ENCODE measurements around the gene MMP28. TPM values are rescaled to one million over a fixed set of nuclear protein-coding genes. Genes with fewer than 3 reads are reported as not detected.

MMP28 gene
- total RNA-seq, 1 donor from 2014 or later, result 8.6 TPM

DNA sequence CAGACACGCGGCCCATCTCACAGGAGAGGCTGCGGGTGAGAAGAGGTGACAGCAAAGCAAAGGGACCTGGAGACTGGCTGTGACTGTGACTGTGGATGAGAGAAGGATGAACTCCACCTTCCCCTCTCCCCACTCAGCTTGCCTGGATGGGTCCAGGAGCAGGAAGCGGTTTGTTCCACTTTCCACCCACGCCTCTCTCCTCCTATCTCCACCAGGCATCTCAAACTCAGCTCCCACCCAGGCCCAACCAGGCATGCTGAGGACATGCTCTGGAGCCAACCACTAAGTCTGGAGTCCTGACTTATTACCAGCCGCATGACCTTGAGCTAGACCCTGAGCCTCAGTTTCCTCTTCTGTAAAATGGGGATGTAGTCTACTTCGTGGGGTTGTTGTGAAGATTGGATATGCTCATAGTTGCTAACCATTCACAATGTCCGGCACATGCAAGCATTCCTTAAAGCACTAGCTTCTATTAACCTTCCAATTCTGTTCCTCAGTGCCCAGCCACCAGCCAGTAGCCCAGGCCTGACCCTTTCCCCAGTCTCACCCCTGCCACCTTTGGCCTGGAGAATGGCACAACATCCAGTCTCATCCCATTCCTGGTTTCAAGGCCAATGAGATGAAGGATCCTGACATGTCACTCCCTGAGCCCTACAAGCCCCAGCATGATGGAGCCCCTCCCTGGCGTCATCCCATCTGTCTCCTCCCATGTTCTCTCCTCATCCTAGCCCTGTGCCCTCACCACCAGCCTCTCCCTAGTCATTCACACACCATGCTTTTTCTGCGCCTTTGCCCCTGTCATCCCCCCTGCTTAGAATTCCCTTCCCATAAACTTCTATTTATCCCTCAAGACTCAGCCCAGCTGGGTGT, 44.7 kb downstream of the MMP28 start:
- Mint-ChIP-seq H3K9me3 (ENCODE audit: low read depth) (no peaks in the 10 kb centered on the region), H3K36me3 (ENCODE audit: low read depth) (no peaks in the 10 kb centered on the region), H3K4me1 (ENCODE audit: low read depth) (peaks cover 21% of the 10 kb centered on the region), H3K27ac (ENCODE audit: unreplicated experiment) (no peak overlapping the region), H3K27me3 (ENCODE audit: low read depth) (peaks cover 19% of the 10 kb centered on the region), H3K4me3 (ENCODE audit: unreplicated experiment) (peak overlapping the region; percentile 63)
- no peak for DNase-seq (ENCODE audit: low spot score)
- TF ChIP-seq, protein P1, sequence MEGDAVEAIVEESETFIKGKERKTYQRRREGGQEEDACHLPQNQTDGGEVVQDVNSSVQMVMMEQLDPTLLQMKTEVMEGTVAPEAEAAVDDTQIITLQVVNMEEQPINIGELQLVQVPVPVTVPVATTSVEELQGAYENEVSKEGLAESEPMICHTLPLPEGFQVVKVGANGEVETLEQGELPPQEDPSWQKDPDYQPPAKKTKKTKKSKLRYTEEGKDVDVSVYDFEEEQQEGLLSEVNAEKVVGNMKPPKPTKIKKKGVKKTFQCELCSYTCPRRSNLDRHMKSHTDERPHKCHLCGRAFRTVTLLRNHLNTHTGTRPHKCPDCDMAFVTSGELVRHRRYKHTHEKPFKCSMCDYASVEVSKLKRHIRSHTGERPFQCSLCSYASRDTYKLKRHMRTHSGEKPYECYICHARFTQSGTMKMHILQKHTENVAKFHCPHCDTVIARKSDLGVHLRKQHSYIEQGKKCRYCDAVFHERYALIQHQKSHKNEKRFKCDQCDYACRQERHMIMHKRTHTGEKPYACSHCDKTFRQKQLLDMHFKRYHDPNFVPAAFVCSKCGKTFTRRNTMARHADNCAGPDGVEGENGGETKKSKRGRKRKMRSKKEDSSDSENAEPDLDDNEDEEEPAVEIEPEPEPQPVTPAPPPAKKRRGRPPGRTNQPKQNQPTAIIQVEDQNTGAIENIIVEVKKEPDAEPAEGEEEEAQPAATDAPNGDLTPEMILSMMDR (IDR thresholded peaks at IDR 0.05), result no peak

DNA sequence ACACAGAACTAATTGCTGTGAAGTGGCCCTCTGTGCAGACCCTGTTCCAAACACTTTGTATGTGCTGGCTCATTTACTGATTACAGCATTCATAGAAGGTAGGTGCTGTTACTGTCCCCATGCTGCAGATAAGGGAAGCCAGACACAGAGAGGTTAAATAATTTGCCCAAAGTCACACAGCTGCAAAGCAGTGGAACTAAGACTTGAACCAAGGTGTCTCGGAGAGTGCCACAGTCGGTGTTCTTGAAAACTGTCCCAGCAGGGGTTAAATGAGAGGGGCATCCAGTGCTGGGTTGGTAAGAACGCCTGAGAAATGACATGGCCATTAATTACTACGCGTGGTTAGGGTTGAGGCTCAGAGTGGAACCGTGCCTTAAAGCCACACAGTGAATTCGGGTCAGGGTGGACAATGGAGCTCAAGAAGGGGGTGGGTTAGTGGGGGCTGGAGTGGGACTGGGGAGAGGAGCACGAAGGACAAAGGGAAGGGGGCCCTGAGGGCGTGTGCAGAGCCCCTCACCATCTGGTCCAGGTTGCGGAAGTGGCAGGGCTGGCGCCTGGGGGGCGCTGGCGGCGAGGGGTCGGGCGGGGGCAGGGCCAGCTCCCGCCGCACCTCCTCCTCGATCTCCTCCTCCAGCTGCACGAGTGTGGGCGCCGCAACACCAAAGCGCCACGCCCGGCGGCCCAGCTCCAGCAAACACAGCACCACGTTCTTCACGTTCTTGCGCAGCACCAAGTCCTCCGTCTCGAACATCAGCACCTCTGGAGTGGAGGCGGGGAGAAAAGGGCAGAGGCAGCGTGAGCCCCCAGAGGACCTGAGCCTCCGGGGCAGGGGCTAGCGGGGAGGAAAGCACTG, 45.7 kb downstream of the MMP28 start:
- Mint-ChIP-seq H3K4me3 (ENCODE audit: unreplicated experiment) (peak overlapping the region; percentile 63), H3K4me1 (ENCODE audit: low read depth) (peaks cover 21% of the 10 kb centered on the region), H3K27me3 (ENCODE audit: low read depth) (peaks cover 19% of the 10 kb centered on the region), H3K36me3 (ENCODE audit: low read depth) (no peaks in the 10 kb centered on the region), H3K27ac (ENCODE audit: unreplicated experiment) (no peak overlapping the region), H3K9me3 (ENCODE audit: low read depth) (no peaks in the 10 kb centered on the region)
- no peak for DNase-seq (ENCODE audit: low spot score)
- TF ChIP-seq, protein P1 (IDR thresholded peaks at IDR 0.05), result peak; percentile 15

DNA sequence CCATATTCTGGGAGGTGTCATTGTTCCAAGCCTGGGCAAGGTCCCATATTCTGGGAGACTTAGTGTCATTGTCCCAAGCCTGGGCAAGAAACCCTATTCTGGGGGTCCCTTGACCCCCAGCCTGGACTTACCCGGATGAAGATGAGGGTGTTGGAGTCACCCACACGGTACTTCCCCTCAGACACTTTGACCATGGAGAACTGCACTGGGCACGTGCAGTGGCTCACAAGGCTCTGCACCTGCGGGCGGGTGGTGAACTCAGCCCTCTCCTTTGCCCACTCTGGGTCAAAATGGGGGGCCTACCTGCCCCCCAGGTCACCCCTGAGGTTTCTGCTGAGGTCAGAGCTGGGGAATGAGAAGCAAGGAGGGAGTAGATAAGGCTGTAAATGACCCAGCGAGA, 46.5 kb downstream of the MMP28 start:
- TF ChIP-seq, protein P1 (IDR thresholded peaks at IDR 0.05), result no peak
- Mint-ChIP-seq H3K27me3 (ENCODE audit: low read depth) (peaks cover 19% of the 10 kb centered on the region), H3K4me3 (ENCODE audit: unreplicated experiment) (no peak overlapping the region), H3K27ac (ENCODE audit: unreplicated experiment) (no peak overlapping the region), H3K4me1 (ENCODE audit: low read depth) (peaks cover 21% of the 10 kb centered on the region), H3K9me3 (ENCODE audit: low read depth) (no peaks in the 10 kb centered on the region), H3K36me3 (ENCODE audit: low read depth) (no peaks in the 10 kb centered on the region)
- no peak for DNase-seq (ENCODE audit: low spot score)

GRCh38 chr17:35748341-35748841, 47.0 kb downstream of the MMP28 start:
- Mint-ChIP-seq H3K9me3 (ENCODE audit: low read depth) (no peaks in the 10 kb centered on the region), H3K4me3 (ENCODE audit: unreplicated experiment) (no peak overlapping the region), H3K27ac (ENCODE audit: unreplicated experiment) (no peak overlapping the region), H3K36me3 (ENCODE audit: low read depth) (no peaks in the 10 kb centered on the region), H3K27me3 (ENCODE audit: low read depth) (peaks cover 21% of the 10 kb centered on the region), H3K4me1 (ENCODE audit: low read depth) (peaks cover 21% of the 10 kb centered on the region)
- TF ChIP-seq, protein P1 (IDR thresholded peaks at IDR 0.05), result no peak
- DNase-seq (ENCODE audit: low spot score), result no peak

DNA sequence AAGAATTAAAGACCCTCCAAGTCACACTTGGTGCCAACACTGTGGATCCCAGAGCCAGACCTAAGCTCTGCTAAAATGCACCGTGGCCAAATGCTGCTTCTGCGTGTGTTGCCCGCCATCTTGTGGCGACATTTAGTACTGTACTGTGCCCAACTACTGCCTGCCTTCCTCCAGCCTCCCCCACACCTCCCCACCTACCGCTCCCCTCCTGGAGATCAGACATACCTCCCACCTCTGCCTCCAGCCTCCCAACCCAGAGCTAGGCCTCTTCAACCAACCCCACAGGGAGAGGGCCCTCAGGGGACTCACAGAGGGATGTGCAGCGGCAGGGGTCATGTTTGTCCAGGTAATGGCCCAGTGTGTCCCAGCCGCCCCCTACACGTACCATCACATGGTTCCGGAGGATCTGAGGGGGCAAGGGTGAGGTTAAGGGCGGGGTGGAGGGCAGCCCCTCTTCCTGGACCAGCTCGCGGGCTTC, 47.9 kb downstream of the MMP28 start:
- no peak for DNase-seq (ENCODE audit: low spot score)
- no peak overlapping the region for H3K4me3 Mint-ChIP-seq (ENCODE audit: unreplicated experiment)

More for the DNA sequence above, 47.9 kb downstream of the MMP28 start:
- Mint-ChIP-seq H3K9me3 (ENCODE audit: low read depth) (no peaks in the 10 kb centered on the region), H3K36me3 (ENCODE audit: low read depth) (no peaks in the 10 kb centered on the region), H3K4me1 (ENCODE audit: low read depth) (peaks cover 17% of the 10 kb centered on the region), H3K27me3 (ENCODE audit: low read depth) (peaks cover 21% of the 10 kb centered on the region), H3K27ac (ENCODE audit: unreplicated experiment) (no peak overlapping the region)
- TF ChIP-seq, protein P1 (IDR thresholded peaks at IDR 0.05), result peak; percentile 91
